Superior temporal gyrus (tissue), 1 donor: ENCODE measurements around the gene ELFN1.
"Not testable (repeated sequence)": the region's sequence is repeated elsewhere in the genome, so short reads cannot be mapped to it uniquely, and the experiment has no call there.

ENCODE experiments used
- DNase-seq: peaks from one replicate; pipeline ENCODE4 v3.0.0-alpha.2; 2016; ENCODE audit errors: extremely low spot score

ELFN1 gene

DNA sequence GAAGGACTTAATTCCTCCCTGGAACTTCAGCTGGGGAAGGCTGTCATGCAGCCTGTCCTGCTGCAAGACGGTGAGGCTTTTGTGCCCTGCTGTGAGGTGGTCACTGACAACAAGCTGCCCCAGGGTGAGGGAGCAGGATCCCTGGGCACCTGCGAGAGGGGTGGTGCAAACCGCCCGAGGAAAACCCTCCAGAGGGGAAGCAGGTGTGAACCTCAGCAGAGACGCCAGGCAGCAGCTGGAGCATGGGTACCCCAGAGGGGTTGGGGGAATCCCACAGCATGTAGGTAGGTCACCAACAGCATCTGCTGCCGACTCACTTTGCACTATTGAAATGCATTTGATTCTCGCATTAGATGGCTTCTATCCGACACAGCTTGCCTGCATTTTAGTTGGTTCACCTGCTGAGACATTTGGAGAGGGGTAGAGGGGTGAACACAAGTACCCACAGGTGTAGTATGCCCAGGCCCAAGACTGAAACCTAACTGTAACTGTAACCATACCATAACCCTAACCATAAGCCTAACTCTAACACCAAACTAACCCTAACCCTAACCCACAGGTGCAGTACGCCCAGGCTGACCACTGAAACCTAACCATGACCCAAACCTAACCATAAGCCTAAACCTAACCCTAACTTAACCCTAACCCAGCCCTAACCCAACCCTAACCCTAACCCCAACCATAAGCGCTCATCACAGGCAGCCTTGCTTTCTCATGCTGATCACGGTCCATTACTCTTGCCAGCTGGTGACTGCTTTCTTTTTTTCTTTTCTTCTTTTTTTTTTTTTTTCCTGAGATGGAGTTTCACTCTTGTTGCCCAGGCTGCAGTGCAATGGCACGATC lies 85.9 kb downstream of the ELFN1 start:
- DNase-seq, result no peak

DNA sequence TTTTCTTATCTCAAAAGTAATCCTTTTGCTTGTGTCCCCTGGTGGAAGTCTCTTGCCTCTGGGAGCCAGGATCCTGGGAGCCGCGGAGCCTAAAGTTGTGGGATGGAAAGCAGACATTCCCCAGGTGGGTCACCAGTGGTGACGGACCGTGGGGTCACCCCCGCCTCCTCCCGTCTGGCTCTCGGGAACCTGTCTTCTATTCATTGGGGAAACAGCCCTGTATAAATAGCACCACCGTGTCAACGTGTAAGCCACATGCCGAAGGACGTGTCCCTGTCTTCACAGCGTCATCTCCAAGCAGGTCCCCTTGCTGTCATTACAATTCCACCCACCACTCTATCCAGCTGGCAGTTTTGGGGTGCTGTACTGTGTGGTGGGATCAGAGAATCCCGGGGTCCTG lies 87.5 kb downstream of the ELFN1 start:
- no peak for DNase-seq

DNA sequence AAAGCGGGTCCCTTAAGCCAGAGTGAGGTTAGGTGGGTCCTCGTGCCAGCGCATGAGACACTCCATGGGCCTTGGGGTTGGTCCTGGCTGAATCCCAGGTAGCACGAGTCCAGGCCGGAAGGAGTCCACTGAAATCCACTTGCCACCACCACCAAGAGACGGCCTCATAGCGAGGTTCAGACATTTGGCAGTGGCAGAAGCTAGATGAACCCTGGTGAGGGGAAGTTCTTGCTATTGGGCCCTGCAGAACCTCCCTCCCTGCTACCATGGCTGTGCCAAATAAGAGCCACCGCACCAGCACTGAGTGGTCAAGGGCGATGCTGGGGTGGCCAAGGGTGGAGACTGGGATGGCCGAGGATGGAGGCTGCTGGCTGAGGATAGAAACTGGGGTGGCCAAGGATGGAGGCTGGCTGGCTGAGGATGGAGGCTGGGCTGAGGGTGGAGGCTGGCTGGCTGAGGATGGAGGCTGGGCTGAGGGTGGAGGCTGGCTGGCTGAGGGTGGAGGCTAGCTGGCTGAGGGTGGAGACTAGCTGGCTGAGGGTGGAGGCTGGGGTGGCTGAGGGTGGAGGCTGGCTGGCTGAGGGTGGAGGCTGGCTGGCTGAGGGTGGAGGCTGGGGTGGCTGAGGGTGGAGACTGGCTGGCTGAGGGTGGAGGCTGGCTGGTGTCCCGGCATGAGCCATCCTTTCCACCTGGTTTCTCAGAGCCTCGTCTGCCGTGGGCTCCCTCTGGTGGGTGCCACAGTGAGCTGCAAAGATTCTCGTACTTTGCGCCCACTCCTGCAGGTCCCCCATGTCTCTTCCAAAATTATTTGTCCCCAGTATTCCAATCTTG lies 88.2 kb downstream of the ELFN1 start:
- DNase-seq, result no peak

DNA sequence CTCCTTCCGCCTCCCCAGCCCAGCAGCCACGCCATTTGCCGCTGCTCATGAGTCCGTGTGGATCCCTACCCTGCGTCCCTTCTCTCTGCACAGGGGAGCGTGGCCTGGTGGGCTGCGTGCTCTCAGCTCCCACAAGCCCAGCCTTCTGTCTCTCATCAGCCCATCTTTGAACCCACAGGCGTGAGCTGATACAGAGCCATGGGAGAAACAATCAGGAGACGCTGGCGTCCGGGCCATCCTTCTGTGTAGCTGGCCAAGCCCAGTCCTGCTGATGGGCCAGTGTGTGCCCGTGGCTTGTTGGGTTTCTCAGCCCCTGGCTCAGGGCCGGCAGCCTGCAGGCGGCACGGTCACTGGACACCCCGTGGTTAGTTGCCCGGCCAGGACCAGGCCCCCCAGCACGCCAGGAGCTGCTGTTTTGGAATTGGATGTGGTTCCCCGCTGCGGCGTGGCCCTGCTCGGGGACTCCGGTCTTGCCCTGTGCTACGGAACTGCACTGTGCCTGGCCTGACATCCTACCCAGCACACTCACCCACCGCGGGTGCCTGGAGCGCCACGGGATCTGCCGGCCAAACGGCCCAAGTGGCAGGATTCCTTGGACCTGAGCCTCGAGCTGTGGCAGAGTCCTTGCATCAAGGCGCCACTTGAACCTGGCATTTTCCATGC lies 88.9 kb downstream of the ELFN1 start:
- DNase-seq, result no peak

DNA sequence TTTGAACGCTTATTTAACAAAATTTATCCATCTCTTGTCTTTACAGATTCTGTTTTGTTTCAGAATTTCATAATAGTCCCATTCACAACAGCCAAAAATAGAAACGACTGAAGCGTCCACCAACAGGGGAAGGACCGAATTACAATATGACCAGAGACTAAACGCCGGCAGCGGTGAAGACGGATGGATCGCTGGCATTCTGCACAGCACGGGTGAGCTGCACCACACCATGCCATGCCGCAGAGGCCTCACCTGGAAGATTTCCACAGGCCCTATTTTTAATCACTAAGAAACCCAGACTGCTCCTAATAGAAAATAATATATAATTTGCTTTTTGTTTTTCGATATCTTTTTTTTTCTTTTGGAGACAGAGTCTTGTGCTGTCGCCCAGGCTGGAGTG lies 91.0 kb downstream of the ELFN1 start:
- DNase-seq, result peak; percentile 9

DNA sequence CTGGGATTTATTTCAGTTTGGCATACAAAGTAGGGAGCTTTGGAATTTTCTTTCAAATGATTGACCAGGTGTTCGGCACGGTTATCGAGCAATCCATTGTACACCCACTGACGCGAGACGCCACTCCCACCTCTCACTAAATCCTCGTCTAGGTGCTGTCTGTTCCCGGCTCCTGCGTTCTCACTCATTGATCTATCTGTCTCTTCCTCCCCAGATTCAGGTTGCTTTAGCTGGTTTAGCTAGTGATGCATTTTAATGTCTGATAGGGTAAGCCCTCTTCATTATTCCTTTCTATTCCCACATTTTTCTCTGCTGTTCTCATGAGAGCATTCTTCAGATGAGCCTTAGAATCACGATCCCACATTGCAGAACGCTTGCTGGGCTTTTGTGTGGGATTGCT lies 91.7 kb downstream of the ELFN1 start:
- DNase-seq, result no peak

DNA sequence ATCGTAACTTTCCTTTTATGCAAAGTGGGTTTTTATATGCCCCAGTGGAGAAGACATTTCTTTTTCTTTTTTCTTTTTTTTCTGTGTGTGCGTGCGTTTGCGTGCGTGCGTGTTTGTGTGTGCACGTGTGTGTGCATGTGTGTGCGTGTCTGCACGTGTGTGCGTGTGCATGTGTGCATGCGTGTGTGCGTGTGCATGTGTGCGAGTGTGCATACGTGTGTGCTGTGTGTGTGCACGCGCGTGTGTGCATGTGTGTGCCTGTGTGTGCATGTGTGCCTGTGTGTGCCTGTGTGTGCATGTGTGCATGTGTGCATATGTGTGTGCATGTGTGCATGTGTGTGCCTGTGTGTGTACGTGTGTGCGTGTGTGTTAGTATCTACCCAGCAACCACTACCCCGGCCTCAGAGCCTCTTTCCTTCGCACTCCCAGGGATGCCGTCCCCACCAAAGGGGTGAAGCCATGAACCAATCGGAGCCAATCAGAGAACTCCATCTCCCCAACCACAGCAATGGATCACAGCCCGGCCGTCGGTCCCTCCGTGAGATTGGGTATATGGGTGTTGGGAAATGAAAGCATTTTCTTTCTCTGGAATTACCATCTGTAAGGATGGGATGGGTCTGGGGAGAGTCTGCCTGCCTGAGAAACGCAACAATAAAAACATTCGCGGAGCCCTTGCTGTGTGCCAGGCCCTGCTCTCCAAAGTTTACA lies 92.3 kb downstream of the ELFN1 start:
- DNase-seq, result no peak

DNA sequence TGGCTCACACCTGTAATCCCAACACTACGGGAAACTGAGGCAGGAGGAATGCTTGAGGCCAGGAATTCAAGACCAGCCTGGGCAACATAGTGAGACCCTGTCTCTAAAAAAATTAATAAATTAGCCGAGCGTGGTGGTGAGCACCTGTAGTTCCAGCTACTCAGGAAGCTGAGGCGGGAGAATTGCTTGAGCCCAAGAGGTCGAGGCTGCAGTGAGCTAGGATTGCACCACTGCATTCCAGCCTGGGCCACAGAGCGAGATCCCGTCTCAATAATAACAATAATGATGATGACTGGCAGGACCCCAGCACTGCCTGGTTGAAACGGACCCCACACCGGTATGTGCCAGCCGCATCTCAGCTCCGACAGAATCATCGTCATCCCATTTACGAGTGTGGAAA lies 93.0 kb downstream of the ELFN1 start:
- no peak for DNase-seq

DNA sequence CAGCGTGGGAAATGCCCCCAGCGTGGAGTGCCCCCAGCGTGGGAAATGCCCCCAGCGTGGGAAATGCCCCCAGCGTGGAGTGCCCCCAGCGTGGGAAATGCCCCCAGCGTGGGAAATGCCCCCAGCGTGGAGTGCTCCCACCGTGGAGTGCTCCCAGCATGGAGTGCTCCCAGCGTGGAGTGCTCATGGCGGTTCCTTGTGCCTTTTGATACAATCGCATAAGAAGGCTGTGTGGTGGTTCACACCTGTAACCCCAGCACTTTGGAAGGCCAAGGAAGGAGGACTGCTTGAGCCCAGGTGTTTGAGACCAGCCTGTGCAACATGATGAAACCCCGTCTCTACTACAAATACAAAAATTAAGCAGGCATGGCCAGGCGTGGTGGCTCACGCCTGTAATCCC lies 93.8 kb downstream of the ELFN1 start:
- not testable (repeated sequence) for DNase-seq

DNA sequence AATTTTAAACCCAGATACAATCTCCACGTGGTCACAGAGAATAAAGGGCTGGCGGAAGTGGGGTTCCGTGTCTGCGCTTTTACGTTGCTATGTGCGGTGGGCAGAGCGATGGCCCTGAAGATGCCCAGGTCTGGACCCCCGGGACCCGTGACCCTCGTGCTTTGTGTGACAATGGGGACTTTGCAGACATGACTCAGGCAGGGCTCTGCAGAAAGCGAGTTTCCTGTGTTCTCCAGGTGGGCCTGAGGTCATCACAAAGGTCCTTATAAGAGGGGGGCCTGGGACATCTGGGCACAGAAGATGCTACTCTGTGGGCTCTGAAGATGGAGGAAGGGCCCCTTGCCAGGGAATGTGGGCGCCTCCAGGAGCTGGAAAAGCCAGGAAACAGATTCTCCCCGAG lies 95.3 kb downstream of the ELFN1 start:
- no peak for DNase-seq

DNA sequence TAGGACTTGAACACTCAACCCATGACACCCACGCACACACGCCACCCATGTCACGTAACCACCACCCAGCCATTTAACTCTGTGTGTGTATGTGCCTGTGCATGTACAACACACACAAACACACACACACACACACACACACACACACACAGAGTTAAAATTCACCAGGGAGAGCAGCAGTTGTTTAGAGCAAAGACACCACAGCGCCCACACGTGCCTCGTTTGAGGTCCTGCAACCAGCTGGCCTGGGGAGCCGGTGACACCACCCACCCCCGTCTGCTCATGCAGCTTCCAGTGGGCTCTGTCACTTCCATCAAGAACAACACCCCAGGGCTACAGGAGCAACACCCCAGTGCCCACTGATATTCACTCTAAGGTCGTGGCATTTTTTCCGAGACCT lies 97.4 kb downstream of the ELFN1 start:
- DNase-seq, result no peak

DNA sequence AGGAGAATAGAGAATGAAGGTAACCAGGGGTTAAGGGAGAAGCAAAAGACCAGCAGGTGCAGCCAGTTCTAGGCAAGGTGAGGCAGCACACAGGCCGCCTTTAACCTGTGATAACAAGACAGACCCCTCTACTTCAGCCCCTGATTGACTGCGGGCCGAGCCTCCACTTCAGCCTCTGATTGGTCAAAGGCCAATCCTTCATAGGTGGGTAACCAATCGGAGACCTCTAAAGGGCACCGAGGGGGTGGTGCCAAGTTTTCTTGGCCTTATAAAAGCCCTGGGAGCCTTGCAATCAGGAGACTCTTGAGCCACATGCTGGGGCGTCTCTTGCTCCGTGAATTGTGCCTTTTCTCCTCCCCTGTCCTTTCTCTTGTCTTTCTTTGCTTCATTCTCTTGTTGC lies 98.8 kb downstream of the ELFN1 start:
- no peak for DNase-seq

DNA sequence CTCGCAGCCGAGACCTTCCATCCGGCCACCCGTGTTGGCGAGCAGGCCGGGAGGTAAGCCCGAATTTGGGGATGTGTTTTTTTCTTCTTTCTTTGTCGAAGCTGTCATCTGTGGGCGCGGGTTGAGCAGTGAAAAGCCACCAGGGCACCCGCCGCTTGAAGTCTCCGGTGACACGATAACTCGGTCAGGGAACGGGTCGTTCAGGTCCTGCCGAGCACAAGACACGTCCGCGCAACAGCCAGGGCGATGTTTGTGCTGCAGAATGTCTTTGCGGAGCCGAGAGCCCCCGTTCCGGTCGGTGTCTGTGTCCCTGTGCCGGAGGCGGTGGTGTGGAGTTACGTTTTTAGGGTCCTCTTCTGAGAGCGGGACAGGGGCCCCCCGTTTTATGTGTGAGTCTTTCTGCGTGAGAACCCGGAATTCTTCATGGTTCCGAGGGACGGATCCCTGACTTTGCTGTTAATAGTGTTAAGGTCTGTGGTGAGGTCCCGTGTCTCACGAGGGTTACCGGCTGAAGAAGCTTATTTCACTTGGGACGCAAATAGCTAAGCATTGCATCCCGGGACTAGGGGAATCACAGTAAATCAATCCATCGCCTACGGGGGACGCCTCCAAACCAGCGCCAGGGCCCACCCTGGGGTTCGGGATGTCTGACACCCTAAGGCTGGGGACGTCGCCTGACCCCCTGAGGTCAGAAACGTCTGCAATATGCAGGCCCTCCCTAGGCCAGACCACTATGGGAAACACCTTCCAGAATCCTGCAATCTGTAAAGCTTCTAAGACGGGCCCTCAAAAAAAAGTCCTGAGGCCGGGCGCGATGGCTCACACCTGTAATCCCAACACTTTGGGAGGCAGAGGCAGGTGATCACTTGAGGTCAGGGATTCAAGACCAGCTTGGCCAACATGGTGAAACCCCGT lies 99.5 kb downstream of the ELFN1 start:
- no peak for DNase-seq

DNA sequence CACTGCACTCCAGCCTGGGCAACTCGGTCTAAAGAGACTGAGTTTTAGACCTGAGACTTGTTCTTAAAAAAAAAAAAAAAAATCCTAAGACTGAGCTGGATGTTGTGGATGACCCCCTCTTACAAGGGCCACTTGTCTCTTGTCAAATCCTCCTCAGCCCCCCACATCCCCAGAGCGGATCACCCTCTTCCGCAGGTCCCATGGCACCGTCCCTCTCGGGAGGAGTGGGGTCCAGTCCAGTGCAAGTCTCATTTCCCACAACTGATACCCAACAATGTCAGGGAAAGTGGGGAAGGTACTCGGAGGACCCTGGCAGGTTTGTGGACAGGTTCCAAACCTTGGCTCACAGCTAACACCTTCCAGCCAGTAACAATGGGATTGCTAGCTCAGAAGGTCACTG lies 100.3 kb downstream of the ELFN1 start:
- DNase-seq, result no peak

DNA sequence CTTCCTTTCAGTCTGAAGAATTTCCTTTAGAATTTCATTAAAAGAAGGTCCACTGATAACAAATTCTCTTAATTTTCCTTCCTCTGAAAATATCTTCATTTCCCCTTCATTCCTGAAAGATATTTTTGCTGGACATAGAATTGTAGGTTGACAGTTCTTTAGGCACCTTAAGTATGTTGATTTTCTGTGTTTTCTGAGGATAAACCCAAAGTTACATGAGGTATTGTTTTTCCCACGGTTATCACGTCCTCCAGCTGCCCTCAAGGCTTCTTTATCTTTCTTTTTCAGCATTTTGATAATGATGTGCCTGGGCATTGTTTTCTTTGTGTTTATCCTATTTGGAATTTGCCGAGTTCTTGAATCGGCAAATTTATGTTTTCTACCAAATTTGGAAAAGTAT lies 105.3 kb downstream of the ELFN1 start:
- DNase-seq, result no peak

DNA sequence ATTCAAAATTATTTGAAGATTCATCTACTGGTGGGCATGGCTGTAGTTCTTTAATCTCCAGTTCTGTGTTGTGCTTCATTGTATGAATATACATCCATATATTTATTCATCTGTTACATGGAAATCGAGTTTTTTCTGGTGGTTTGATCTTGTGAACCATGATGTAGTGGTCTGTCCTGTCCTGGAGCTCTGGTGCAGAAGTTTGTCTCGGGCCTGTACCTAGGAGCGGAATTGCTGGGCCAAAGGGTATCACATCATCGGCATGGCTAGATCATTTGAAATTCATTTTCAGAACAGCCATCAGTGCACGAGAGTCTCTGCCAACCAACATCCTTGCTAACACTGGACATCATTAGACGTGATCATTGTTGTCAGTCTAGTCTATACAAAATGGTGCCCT lies 107.0 kb downstream of the ELFN1 start:
- no peak for DNase-seq

DNA sequence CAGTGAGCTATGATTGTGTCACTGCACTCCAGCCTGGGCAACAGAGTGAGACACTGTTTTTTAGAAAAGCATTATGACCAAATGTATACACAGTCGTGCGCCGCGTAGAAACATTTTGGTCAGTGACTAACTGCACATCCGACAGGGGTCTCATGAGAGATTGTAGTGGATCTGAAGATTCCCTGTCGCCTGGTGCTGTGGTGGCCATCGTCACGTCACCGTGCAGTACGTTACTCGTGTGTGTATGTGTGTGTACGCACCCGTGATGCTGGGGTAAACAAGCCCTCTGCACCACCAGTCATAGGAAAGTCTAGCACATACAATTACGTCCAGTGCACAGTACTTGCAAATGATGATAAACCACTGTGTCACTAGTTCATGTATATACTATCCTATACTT lies 109.4 kb downstream of the ELFN1 start:
- DNase-seq, result no peak

DNA sequence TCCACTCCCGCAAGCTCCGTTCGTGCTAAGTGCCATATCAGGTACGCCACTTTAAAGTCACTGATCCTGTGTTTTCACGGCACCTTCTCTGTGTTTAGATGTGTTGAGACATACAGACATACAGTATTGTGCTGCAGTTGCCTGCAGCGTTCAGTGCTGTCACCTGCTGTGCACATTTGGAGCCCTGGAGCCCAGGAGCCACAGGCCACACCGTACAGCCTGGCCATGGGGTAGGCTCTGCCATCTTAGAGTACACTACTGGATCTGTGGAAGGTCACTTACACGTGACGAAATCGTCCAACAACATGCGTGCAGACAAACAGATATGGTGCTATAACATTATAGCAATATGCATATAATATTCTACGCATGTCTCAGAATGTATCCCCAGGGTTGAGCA lies 111.3 kb downstream of the ELFN1 start:
- DNase-seq, result no peak

DNA sequence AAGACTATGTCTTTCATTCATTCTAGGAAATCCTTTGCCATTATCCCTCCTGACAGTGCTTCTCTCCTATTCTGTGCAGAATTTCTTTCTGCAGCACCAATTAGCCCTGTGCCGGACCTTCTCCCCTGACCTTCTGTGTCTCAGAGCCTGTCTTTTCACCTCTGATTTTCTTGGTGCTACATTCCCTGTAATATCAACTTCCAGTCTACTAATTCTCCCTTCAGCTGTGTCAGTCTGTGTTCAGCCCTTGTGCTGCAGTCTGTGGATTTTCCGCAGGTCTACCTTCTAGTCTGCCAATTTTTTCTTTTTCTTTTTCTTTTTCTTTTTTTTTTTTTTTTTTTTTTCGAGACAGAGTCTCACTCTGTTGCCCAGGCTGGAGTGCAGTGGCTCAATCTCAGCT lies 115.8 kb downstream of the ELFN1 start:
- no peak for DNase-seq

DNA sequence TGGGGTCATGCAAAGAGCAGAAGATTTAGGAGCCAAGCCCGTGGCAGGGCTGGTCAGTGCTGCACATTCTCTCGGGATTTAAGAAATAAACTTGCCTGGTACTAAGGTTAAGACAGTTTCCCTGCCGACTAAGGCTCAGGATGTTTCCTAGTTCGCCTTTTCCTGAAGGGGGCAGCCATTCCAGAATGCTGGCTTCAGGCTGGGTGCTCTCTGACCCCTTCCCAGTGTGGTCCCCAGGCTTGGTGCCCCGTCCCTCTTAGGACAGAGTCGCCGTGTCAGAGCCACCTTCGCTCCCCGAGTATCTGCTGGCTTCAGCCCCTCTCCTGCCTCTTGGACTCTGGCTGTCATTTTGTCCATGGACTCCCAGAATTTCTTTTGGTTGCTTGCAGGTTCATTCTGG lies 117.2 kb downstream of the ELFN1 start:
- DNase-seq, result no peak

DNA sequence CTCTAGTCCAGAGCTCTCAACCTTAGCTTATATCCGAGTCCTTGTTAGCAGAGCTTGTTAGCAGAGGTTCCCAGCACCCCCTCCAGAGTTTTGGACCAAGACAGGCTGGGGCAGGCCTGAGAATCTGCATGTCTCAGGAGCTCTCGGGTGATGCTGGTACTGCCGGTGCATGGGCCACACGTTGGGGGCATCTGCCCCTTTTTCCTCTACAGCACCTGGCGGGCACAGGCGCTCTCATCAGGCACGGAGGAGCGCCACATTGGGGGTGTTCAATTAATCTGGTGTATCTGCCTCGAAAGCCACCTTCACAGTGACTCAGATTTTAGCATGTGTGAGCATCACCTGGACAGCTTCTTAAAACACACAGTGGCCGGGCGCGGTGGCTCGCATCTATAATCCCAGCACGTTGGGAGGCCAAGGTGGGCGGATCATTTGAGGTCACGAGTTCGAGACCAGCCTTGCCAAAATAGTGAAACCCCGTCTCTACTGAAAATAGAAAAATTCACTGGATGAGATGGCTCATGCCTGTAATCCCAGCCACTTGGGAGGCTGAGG lies 117.7 kb downstream of the ELFN1 start:
- no peak for DNase-seq
